Parathyroid adenoma (tissue), 2 donors: ENCODE measurements around the gene USB1.

Source experiments
- H2AFZ ChIP-seq: fragments of 300-600 bp; sonication (generic); one replicate; pipeline ENCODE4 v1.7.0; 2017; ENCODE audit warnings: antibody characterized with exemption, mild to moderate bottlenecking
- H3K27ac ChIP-seq: fragments of 300-600 bp; sonication (generic); one replicate; pipeline ENCODE4 v1.7.0; 2017
- H3K27me3 ChIP-seq: fragments of 300-600 bp; sonication (generic); one replicate; pipeline ENCODE4 v1.7.0; 2017; ENCODE audit warnings: low read length; ENCODE audit not compliant: control insufficient read depth, insufficient read depth
- H3K36me3 ChIP-seq: fragments of 300-600 bp; sonication (generic); one replicate; pipeline ENCODE4 v1.7.0; 2017; ENCODE audit warnings: low read length; ENCODE audit not compliant: control insufficient read depth, insufficient read depth
- H3K4me1 ChIP-seq: fragments of 300-600 bp; sonication (generic); one replicate; pipeline ENCODE4 v1.7.0; 2017; ENCODE audit warnings: control low read depth
- H3K4me2 ChIP-seq: fragments of 300-600 bp; sonication (generic); one replicate; pipeline ENCODE4 v1.7.0; 2017; ENCODE audit warnings: low read length
- H3K4me3 ChIP-seq: fragments of 300-600 bp; sonication (generic); one replicate; pipeline ENCODE4 v1.7.0; 2017; ENCODE audit warnings: low read depth, low read length
- H3K79me2 ChIP-seq: fragments of 300-600 bp; sonication (generic); one replicate; pipeline ENCODE4 v1.7.0; 2017; ENCODE audit warnings: control low read depth
- H3K9ac ChIP-seq: fragments of 300-600 bp; sonication (generic); one replicate; pipeline ENCODE4 v1.7.0; 2017; ENCODE audit warnings: mild to moderate bottlenecking
- H3K9me3 ChIP-seq: fragments of 300-600 bp; sonication (generic); one replicate; pipeline ENCODE4 v1.7.0; 2017; ENCODE audit warnings: low read length; ENCODE audit not compliant: control insufficient read depth
- CTCF ChIP-seq: fragments of 300-600 bp; sonication (generic); IDR thresholded peaks from one replicate; pipeline ENCODE4 v1.7.0; 2017; ENCODE audit warnings: antibody characterized with exemption, mild to moderate bottlenecking
- donor health status: primary hyperparathyroidism.

The USB1 gene

GRCh38 chr16:58042886-58043515, 41.8 kb downstream of the USB1 start:
- Histone ChIP-seq H3K4me2 (no peak overlapping the region), H3K4me3 (no peak overlapping the region), H2AFZ (no peak overlapping the region), H3K27ac (no peak overlapping the region), H3K27me3 (no peaks in the 10 kb centered on the region), H3K9me3 (no peaks in the 10 kb centered on the region), H3K9ac (no peak overlapping the region), H3K4me1 (no peaks in the 10 kb centered on the region), H3K36me3 (no peaks in the 10 kb centered on the region), H3K79me2 (no peaks in the 10 kb centered on the region)
- no peak for TF ChIP-seq CTCF

- TF ChIP-seq CTCF: no peak
- H3K27ac ChIP-seq: no peak overlapping the region
- no peak overlapping the region for H3K4me3 ChIP-seq
- no peaks in the 10 kb centered on the region for H3K9me3 ChIP-seq
- H3K36me3 ChIP-seq: no peaks in the 10 kb centered on the region
- no peaks in the 10 kb centered on the region for H3K79me2 ChIP-seq
- H3K27me3 ChIP-seq: no peaks in the 10 kb centered on the region
- no peak overlapping the region for H3K4me2 ChIP-seq
- no peak overlapping the region for H3K9ac ChIP-seq
- no peak overlapping the region for H2AFZ ChIP-seq
- H3K4me1 ChIP-seq: no peaks in the 10 kb centered on the region
Measured at GRCh38 chr16:58043571-58044155, 42.5 kb downstream of the USB1 start.

DNA sequence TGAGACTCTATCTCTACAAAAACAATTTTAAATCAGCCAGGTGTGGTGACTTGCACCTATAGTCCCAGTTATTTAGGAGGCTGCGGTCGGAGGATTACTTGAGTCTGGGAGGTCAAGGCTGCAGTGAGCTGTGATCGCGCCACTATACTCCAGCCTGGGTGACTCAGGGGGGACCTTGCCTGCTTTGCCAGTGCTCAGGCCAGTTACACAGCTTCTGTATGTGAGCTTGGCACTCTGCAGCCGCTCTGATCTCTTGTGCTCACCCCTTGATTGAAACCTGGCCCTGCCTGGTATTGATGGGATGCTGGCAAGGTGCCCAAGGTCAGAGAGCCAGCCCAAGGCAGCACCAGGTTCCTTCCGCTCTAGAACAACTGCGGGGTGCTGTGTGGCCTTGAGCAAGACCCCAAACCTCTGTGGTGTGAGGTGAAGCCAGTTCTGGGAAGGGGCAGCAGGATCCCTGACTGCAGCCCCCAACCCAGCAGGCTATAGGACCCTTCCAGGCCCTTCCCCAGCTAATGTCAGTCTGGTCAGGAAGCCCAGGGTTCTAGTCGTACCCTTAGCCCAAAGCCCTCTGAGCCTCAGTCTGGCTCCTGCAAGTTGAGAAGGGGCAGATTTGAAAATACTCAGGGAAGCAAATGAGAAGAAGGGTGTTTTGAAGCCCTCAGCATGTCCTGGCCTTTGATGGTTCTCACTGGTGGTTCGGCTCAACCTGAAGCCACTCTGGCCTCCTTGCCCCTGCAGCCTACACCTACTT, 43.2 kb downstream of the USB1 start:
- no peak for TF ChIP-seq CTCF
- no peak overlapping the region for H3K4me2 ChIP-seq
- H3K9me3 ChIP-seq: no peaks in the 10 kb centered on the region
- H3K79me2 ChIP-seq: no peaks in the 10 kb centered on the region
- no peak overlapping the region for H3K9ac ChIP-seq
- H3K4me3 ChIP-seq: no peak overlapping the region
- no peaks in the 10 kb centered on the region for H3K36me3 ChIP-seq
- no peaks in the 10 kb centered on the region for H3K27me3 ChIP-seq
- H2AFZ ChIP-seq: no peak overlapping the region
- H3K4me1 ChIP-seq: no peaks in the 10 kb centered on the region
- H3K27ac ChIP-seq: no peak overlapping the region

DNA sequence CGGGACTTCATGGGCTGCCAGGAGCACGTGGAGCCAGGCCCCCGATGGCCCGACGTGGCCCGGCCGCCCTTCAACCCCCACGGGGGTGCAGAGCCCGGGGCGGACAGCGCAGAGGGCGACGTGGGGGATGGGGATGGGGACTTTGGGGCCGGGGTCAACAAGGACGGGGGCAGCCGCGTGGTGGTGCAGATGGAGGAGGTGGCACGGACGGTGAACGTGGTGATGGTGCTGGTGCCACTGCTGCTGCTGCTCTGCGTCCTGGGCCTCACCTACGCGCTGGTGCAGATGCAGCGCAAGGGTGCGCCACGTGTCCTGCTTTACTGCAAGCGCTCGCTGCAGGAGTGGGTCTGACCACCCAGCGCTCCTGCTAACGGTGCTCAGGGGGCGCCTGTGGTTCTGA, 43.9 kb downstream of the USB1 start:
- no peak overlapping the region for H3K27ac ChIP-seq
- no peaks in the 10 kb centered on the region for H3K4me1 ChIP-seq
- no peaks in the 10 kb centered on the region for H3K79me2 ChIP-seq
- H3K27me3 ChIP-seq: no peaks in the 10 kb centered on the region
- no peak overlapping the region for H3K9ac ChIP-seq
- no peaks in the 10 kb centered on the region for H3K36me3 ChIP-seq
- no peak overlapping the region for H2AFZ ChIP-seq
- no peak overlapping the region for H3K4me3 ChIP-seq
- no peak for TF ChIP-seq CTCF
- no peak overlapping the region for H3K4me2 ChIP-seq
- no peaks in the 10 kb centered on the region for H3K9me3 ChIP-seq
